ENCODE measurements around the gene NUP93.

NUP93 gene

GRCh38 chr16:56836410-56837230 lies 106.7 kb downstream of the NUP93 start:
- H3K4me3 ChIP-seq (ENCODE audit: low read depth, low read length) = no peak overlapping the region
- no peaks in the 10 kb centered on the region for H3K9me3 ChIP-seq (ENCODE audit: control insufficient read depth, low read length)
- H3K4me1 ChIP-seq = no peaks in the 10 kb centered on the region
- TF ChIP-seq, protein P1, sequence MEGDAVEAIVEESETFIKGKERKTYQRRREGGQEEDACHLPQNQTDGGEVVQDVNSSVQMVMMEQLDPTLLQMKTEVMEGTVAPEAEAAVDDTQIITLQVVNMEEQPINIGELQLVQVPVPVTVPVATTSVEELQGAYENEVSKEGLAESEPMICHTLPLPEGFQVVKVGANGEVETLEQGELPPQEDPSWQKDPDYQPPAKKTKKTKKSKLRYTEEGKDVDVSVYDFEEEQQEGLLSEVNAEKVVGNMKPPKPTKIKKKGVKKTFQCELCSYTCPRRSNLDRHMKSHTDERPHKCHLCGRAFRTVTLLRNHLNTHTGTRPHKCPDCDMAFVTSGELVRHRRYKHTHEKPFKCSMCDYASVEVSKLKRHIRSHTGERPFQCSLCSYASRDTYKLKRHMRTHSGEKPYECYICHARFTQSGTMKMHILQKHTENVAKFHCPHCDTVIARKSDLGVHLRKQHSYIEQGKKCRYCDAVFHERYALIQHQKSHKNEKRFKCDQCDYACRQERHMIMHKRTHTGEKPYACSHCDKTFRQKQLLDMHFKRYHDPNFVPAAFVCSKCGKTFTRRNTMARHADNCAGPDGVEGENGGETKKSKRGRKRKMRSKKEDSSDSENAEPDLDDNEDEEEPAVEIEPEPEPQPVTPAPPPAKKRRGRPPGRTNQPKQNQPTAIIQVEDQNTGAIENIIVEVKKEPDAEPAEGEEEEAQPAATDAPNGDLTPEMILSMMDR (IDR thresholded peaks at IDR 0.05) = no peak
- no peak overlapping the region for H3K4me2 ChIP-seq (ENCODE audit: low read length)
- no peaks in the 10 kb centered on the region for H3K27me3 ChIP-seq (ENCODE audit: control insufficient read depth, insufficient read depth, low read length)
- H3K27ac ChIP-seq = no peak overlapping the region
- no peaks in the 10 kb centered on the region for H3K79me2 ChIP-seq
- no peak overlapping the region for H2AFZ ChIP-seq
- no peaks in the 10 kb centered on the region for H3K36me3 ChIP-seq (ENCODE audit: control insufficient read depth, insufficient read depth, low read length)
- no peak overlapping the region for H3K9ac ChIP-seq

GRCh38 chr16:56838622-56839337 lies 108.9 kb downstream of the NUP93 start:
- TF ChIP-seq, protein P1 (IDR thresholded peaks at IDR 0.05) = no peak
- Histone ChIP-seq H3K27ac (no peak overlapping the region), H3K9ac (no peak overlapping the region), H2AFZ (no peak overlapping the region), H3K27me3 (ENCODE audit: control insufficient read depth, insufficient read depth, low read length) (no peaks in the 10 kb centered on the region), H3K9me3 (ENCODE audit: control insufficient read depth, low read length) (no peaks in the 10 kb centered on the region), H3K36me3 (ENCODE audit: control insufficient read depth, insufficient read depth, low read length) (no peaks in the 10 kb centered on the region), H3K79me2 (no peaks in the 10 kb centered on the region), H3K4me2 (ENCODE audit: low read length) (no peak overlapping the region), H3K4me1 (no peaks in the 10 kb centered on the region), H3K4me3 (ENCODE audit: low read depth, low read length) (no peak overlapping the region)

- Histone ChIP-seq H2AFZ (no peak overlapping the region), H3K36me3 (ENCODE audit: control insufficient read depth, insufficient read depth, low read length) (no peaks in the 10 kb centered on the region)
- TF ChIP-seq, protein P1 (IDR thresholded peaks at IDR 0.05) = no peak
These were observed 111.3 kb downstream of the NUP93 start for GRCh38 chr16:56841233-56841632.

DNA sequence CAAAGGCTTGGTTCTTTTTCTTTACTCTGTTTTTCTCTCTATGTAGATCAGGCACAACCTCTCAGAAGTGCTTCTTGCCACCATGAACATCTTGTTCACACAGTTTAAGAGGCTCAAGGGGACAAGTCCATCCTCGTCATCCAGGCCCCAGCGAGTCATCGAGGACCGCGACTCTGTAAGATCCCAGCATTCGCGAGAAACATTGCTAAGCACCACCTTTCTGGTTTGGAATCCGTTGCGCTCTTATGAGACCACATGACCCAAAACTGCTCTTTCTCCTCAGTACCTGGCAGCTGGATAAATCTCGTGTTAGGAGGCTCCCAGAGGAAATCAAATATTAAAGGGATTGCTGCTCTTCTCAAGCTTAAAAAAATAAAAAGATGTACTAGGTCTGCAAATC lies 111.7 kb downstream of the NUP93 start:
- Histone ChIP-seq H3K4me2 (ENCODE audit: low read length) (no peak overlapping the region), H3K9ac (no peak overlapping the region), H3K4me3 (ENCODE audit: low read depth, low read length) (no peak overlapping the region), H3K4me1 (no peaks in the 10 kb centered on the region), H3K36me3 (ENCODE audit: control insufficient read depth, insufficient read depth, low read length) (no peaks in the 10 kb centered on the region), H3K79me2 (no peaks in the 10 kb centered on the region), H3K27me3 (ENCODE audit: control insufficient read depth, insufficient read depth, low read length) (no peaks in the 10 kb centered on the region), H2AFZ (no peak overlapping the region), H3K9me3 (ENCODE audit: control insufficient read depth, low read length) (no peaks in the 10 kb centered on the region), H3K27ac (no peak overlapping the region)
- TF ChIP-seq, protein P1 (IDR thresholded peaks at IDR 0.05) = no peak

More at GRCh38 chr16:56841233-56841632, 111.3 kb downstream of the NUP93 start:
- no peak overlapping the region for H3K27ac ChIP-seq
- H3K9me3 ChIP-seq (ENCODE audit: control insufficient read depth, low read length) = no peaks in the 10 kb centered on the region
- no peak overlapping the region for H3K4me2 ChIP-seq (ENCODE audit: low read length)
- no peaks in the 10 kb centered on the region for H3K27me3 ChIP-seq (ENCODE audit: control insufficient read depth, insufficient read depth, low read length)
- H3K79me2 ChIP-seq = no peaks in the 10 kb centered on the region
- H3K4me3 ChIP-seq (ENCODE audit: low read depth, low read length) = no peak overlapping the region
- no peaks in the 10 kb centered on the region for H3K4me1 ChIP-seq
- no peak overlapping the region for H3K9ac ChIP-seq

All from parathyroid adenoma (tissue), 2 donors.